ENCODE results near the gene ATXN1.

GRCh38 chr6:16277101-16277981 lies 483.9 kb downstream of the ATXN1 start:
- TF ChIP-seq CTCF (IDR thresholded peaks at IDR 0.05) (peak; percentile 19 to 41 (median 41)), POLR2A (IDR thresholded peaks at IDR 0.05; ENCODE audit: low read depth) (no peak), EP300 (IDR thresholded peaks at IDR 0.05) (no peak)
